Lung (tissue), 13 donors: ENCODE data around the gene SIGLEC8. TPM values are rescaled to one million over a fixed set of nuclear protein-coding genes. Genes with fewer than 3 reads are reported as not detected.

Experiments
- ATAC-seq: fragments of 200-7000 bp; cut with Tn5 transposase; one replicate; pipeline ENCODE4 v1.9.1; 2020; ENCODE audit warnings: moderate number of reproducible peaks; ENCODE audit not compliant: insufficient read depth, low FRiP score
- DNase-seq, 3 donors: peaks; one replicate each; pipeline ENCODE4 v3.0.0-alpha.2; 2013 to 2017
- H3K27ac ChIP-seq, 2 donors: one replicate each; pipeline ENCODE4 v1.5.1; 2013; ENCODE audit warnings: mild to moderate bottlenecking in 2 of 2, moderate library complexity in 2 of 2, control low read depth in 1 of 2, inconsistent platforms in 1 of 2, low read depth in 1 of 2, low read length in 1 of 2
- H3K27me3 ChIP-seq, 3 donors: one replicate each; pipeline ENCODE4 v1.5.1; 2013; ENCODE audit warnings: low read length in 2 of 3; ENCODE audit not compliant: control insufficient read depth in 3 of 3, insufficient read depth in 3 of 3
- H3K36me3 ChIP-seq, 4 donors: one replicate each; pipeline ENCODE4 v1.5.1; 2013; ENCODE audit warnings: low read length in 4 of 4, mild to moderate bottlenecking in 1 of 4, moderate library complexity in 1 of 4; ENCODE audit not compliant: control insufficient read depth in 4 of 4, insufficient read depth in 4 of 4
- H3K4me1 ChIP-seq, 5 donors: one replicate each; pipeline ENCODE4 v1.5.1; 2013; ENCODE audit warnings: low read length in 5 of 5, mild to moderate bottlenecking in 2 of 5, moderate library complexity in 1 of 5; ENCODE audit not compliant: control insufficient read depth in 5 of 5, insufficient read depth in 5 of 5
- H3K4me3 ChIP-seq: one replicate; pipeline ENCODE4 v1.5.1; 2013; ENCODE audit warnings: mild to moderate bottlenecking, control low read depth, moderate library complexity
- H3K9ac ChIP-seq, 2 donors: one replicate each; pipeline ENCODE4 v1.5.1; 2013; ENCODE audit warnings: low read length in 2 of 2, control low read depth in 1 of 2; ENCODE audit not compliant: insufficient read depth in 1 of 2
- H3K9me3 ChIP-seq, 4 donors: one replicate each; pipeline ENCODE4 v1.5.1; 2013; ENCODE audit warnings: low read length in 3 of 4, mild to moderate bottlenecking in 1 of 4, moderate library complexity in 1 of 4; ENCODE audit not compliant: control insufficient read depth in 4 of 4, insufficient read depth in 3 of 4
- WGBS, 2 donors: extraction: QIAGEN DNeasy Blood & Tissue Kit; methylation state at CpG; one replicate each; pipeline ENCODE4 v1.1.7; 2013; 5-methylcytosine and 5-hydroxymethylcytosine counted together
- polyA plus RNA-seq, 2 donors: library from polyadenylated mRNA; stranded (reverse); fragments of 200-250 nt; gene quantifications; one replicate each; pipeline ENCODE4 v1.2.1, GENCODE V29; 2013
- small RNA-seq: library from RNA; depleted of rRNA; stranded (forward); fragments of <200 nt; gene quantifications from one replicate; pipeline ENCODE3, GENCODE V24; 2014; ENCODE audit warnings: low replicate concordance
- total RNA-seq, 2 donors: library from RNA; depleted of rRNA in 1 of 2; stranded (reverse); fragments of >200 nt in 1 of 2; gene quantifications; one replicate each; pipeline ENCODE4 v1.2.1, GENCODE V29; 2014 to 2021
- TF ChIP-seq, protein P1 (sequence below): IDR thresholded peaks from 2 replicates; pipeline ENCODE4 v1.5.1; 2012; ENCODE audit warnings: mild to moderate bottlenecking; ENCODE audit errors: control extremely low read depth, extremely low read depth
- donor health status: control.
- donor health status: control.
- donor health status: Bipolar disorder and iron deficiency.
- donor health status: healthy.
- donor health status: DM: yes; HTN: yes; CAD: no.

The SIGLEC8 gene
- total and polyA plus RNA-seq, 4 donors = 0.22 to 0.77 (median 0.31) TPM

DNA sequence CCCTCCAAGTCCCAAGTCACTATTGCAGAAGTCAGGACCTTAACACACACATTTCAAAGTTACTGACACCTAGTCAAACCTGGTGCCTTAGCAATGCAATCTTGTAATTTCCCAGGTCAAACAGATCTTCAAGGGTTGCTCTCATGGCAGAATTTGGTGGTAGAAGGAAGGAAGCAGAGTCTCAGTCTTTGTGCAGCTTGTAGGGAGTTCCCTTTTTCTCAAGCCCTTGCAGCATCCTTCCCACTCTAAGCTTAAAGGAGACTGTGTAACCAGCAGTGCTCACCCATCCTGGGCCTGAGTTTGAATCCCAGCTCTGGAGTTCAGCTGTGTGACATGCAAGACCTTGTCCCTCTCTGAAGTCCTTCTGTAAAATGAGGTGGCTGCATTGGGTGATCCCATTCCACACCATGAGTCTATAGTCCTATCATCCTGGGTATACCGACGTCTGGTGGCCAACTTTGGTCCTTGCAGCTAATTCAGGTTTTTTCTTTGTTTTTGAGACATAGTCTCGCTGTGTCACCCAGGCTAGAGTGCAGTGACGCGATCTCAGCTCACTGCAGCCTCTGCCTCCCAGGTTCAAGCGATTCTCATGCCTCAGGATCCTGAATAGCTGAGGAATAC lies 50.6 kb downstream of the SIGLEC8 start:
- Histone ChIP-seq H3K4me1 (no peaks in the 10 kb centered on the region), H3K9ac (no peak overlapping the region), H3K36me3 (no peaks in the 10 kb centered on the region), H3K4me3 (no peak overlapping the region), H3K27me3 (no peaks in the 10 kb centered on the region), H3K9me3 (peaks cover 0 to 7% (median under 1%) of the 10 kb centered on the region in 4 donors), H3K27ac (peak overlapping the region in 1 of 2 donors; percentile 44)
- peak in 2 of 3 donors; percentile 25 to 27 for DNase-seq
- TF ChIP-seq, protein P1, sequence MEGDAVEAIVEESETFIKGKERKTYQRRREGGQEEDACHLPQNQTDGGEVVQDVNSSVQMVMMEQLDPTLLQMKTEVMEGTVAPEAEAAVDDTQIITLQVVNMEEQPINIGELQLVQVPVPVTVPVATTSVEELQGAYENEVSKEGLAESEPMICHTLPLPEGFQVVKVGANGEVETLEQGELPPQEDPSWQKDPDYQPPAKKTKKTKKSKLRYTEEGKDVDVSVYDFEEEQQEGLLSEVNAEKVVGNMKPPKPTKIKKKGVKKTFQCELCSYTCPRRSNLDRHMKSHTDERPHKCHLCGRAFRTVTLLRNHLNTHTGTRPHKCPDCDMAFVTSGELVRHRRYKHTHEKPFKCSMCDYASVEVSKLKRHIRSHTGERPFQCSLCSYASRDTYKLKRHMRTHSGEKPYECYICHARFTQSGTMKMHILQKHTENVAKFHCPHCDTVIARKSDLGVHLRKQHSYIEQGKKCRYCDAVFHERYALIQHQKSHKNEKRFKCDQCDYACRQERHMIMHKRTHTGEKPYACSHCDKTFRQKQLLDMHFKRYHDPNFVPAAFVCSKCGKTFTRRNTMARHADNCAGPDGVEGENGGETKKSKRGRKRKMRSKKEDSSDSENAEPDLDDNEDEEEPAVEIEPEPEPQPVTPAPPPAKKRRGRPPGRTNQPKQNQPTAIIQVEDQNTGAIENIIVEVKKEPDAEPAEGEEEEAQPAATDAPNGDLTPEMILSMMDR = peak; percentile 35
- ATAC-seq = peak; percentile 62
- 44 to 47% methylated on average over 6 of the region's 6 CpGs for WGBS, 2 donors

DNA sequence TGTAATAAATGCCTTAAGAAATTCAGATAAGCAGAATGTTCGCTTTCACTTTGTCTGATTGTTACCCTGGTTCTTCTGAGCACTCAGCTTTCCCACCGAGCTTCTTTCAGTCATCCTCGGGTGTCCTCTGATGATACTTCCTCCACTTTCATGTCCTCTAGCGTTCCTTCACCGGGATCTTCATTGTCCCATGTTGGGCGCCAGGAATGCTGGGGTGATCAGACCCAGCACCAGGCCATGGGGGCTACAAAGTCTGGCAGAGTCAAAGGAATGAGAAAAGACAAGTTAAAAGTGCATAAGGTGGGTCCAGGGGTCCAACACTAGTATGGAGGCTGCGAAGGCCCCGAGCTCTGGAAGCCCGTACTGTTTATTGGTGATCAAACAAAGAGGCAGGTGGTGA lies 56.1 kb downstream of the SIGLEC8 start:
- Histone ChIP-seq H3K9ac (no peak overlapping the region), H3K4me3 (no peak overlapping the region), H3K27me3 (no peaks in the 10 kb centered on the region), H3K9me3 (peaks cover 0 to 11% (median 3%) of the 10 kb centered on the region in 4 donors), H3K27ac (no peak overlapping the region), H3K4me1 (no peaks in the 10 kb centered on the region), H3K36me3 (no peaks in the 10 kb centered on the region)
- 96% methylated on average over 9 of the region's 9 CpGs for WGBS, 2 donors
- TF ChIP-seq, protein P1 = no peak
- DNase-seq (no peak), ATAC-seq (no peak)

Small RNAs within 50 kb of the gene (small RNA-seq; reads per million reads assigned to genes)
- not detected for gene AC020914.3
- not detected for gene AC020914.5

Other genes starting within 250 kb of the SIGLEC8 start
- 10 to 100 TPM in 1 of 2 donors, 1 to 10 TPM in 1; 7.0 to 20.2 TPM for gene CD33, start 233.4 kb downstream of the SIGLEC8 start, total RNA-seq
- 10 to 100 TPM; 13.4 to 40.2 TPM for gene CD33, start 233.4 kb downstream of the SIGLEC8 start, polyA plus RNA-seq
- gene SIGLECL1, start 207.4 kb downstream of the SIGLEC8 start, total RNA-seq = not detected
- gene SIGLECL1, start 207.4 kb downstream of the SIGLEC8 start, polyA plus RNA-seq = under 1 TPM in 1 of 2 donors, not detected in 1; 0.03 TPM
- under 1 TPM; 0.09 to 0.43 TPM for gene IGLON5, start 146.8 kb downstream of the SIGLEC8 start, total RNA-seq
- gene IGLON5, start 146.8 kb downstream of the SIGLEC8 start, polyA plus RNA-seq = under 1 TPM in 1 of 2 donors, not detected in 1; 0.18 TPM
- 1 to 10 TPM in 1 of 2 donors, under 1 TPM in 1; 0.57 to 3.1 TPM for gene VSIG10L, start 116.3 kb downstream of the SIGLEC8 start, total RNA-seq
- 1 to 10 TPM; 1.8 to 3.7 TPM for gene VSIG10L, start 116.3 kb downstream of the SIGLEC8 start, polyA plus RNA-seq
- gene ETFB, start 92.1 kb downstream of the SIGLEC8 start, total RNA-seq = 100 to 1,000 TPM in 1 of 2 donors, 10 to 100 TPM in 1; 36.8 to 101 TPM
- 100 to 1,000 TPM; 104 to 118 TPM for gene ETFB, start 92.1 kb downstream of the SIGLEC8 start, polyA plus RNA-seq
- under 1 TPM in 1 of 2 donors, not detected in 1; 0.92 TPM for gene CLDND2, start 89.5 kb downstream of the SIGLEC8 start, total RNA-seq
- under 1 TPM; 0.45 to 0.66 TPM for gene CLDND2, start 89.5 kb downstream of the SIGLEC8 start, polyA plus RNA-seq
- gene NKG7, start 85.8 kb downstream of the SIGLEC8 start, total RNA-seq = 10 to 100 TPM; 12.7 to 16.9 TPM
- 100 to 1,000 TPM in 1 of 2 donors, 10 to 100 TPM in 1; 12.7 to 328 TPM for gene NKG7, start 85.8 kb downstream of the SIGLEC8 start, polyA plus RNA-seq
- not detected for gene LIM2, start 70.5 kb downstream of the SIGLEC8 start, total RNA-seq
- not detected for gene LIM2, start 70.5 kb downstream of the SIGLEC8 start, polyA plus RNA-seq
- gene C19orf84, start 67.9 kb downstream of the SIGLEC8 start, total RNA-seq = under 1 TPM in 1 of 2 donors, not detected in 1; 0.64 TPM
- gene C19orf84, start 67.9 kb downstream of the SIGLEC8 start, polyA plus RNA-seq = under 1 TPM; 0.08 to 0.31 TPM
- gene SIGLEC10, start 40.8 kb downstream of the SIGLEC8 start, total RNA-seq = 10 to 100 TPM in 1 of 2 donors, 1 to 10 TPM in 1; 6.8 to 53.1 TPM
- gene SIGLEC10, start 40.8 kb downstream of the SIGLEC8 start, polyA plus RNA-seq = 100 to 1,000 TPM in 1 of 2 donors, 1 to 10 TPM in 1; 3.4 to 248 TPM
- not detected for gene CEACAM18, start 20.1 kb upstream of the SIGLEC8 start, total RNA-seq
- gene CEACAM18, start 20.1 kb upstream of the SIGLEC8 start, polyA plus RNA-seq = not detected
- 1 to 10 TPM in 1 of 2 donors, under 1 TPM in 1; 0.28 to 3.5 TPM for gene SIGLEC12, start 43.3 kb upstream of the SIGLEC8 start, total RNA-seq
- gene SIGLEC12, start 43.3 kb upstream of the SIGLEC8 start, polyA plus RNA-seq = 1 to 10 TPM in 1 of 2 donors, under 1 TPM in 1; 0.12 to 5.1 TPM
- 1 to 10 TPM in 1 of 2 donors, under 1 TPM in 1; 0.23 to 5.3 TPM for gene SIGLEC6, start 73.2 kb upstream of the SIGLEC8 start, total RNA-seq
- under 1 TPM; 0.37 to 0.53 TPM for gene SIGLEC6, start 73.2 kb upstream of the SIGLEC8 start, polyA plus RNA-seq
- gene ZNF175, start 112.8 kb upstream of the SIGLEC8 start, total RNA-seq = 10 to 100 TPM in 1 of 2 donors, 1 to 10 TPM in 1; 8.4 to 11.4 TPM
- gene ZNF175, start 112.8 kb upstream of the SIGLEC8 start, polyA plus RNA-seq = 1 to 10 TPM; 2.5 to 3.3 TPM
- gene SIGLEC5, start 171.9 kb upstream of the SIGLEC8 start, total RNA-seq = 1 to 10 TPM; 1.6 to 2.2 TPM
- gene SIGLEC5, start 171.9 kb upstream of the SIGLEC8 start, polyA plus RNA-seq = not detected
- gene SIGLEC14, start 188.4 kb upstream of the SIGLEC8 start, total RNA-seq = 10 to 100 TPM in 1 of 2 donors, 1 to 10 TPM in 1; 2.7 to 46.4 TPM
- 100 to 1,000 TPM in 1 of 2 donors, 1 to 10 TPM in 1; 2.9 to 101 TPM for gene SIGLEC14, start 188.4 kb upstream of the SIGLEC8 start, polyA plus RNA-seq
- gene SPACA6, start 234.9 kb upstream of the SIGLEC8 start, total RNA-seq = 10 to 100 TPM in 1 of 2 donors, 1 to 10 TPM in 1; 7.0 to 19.7 TPM
- 10 to 100 TPM in 1 of 2 donors, 1 to 10 TPM in 1; 9.8 to 20.7 TPM for gene SPACA6, start 234.9 kb upstream of the SIGLEC8 start, polyA plus RNA-seq